T-helper 1 cell treated with Interleukin-12 subunit alpha and Interleukin-12 subunit beta and Interleukin-4 antibody, amounts not matched to agents 30 μg/mL and 1 μg/mL, for 36 hours (primary cell): ENCODE results near the gene P3H4.
"Not testable (repeated sequence)": the region's sequence is repeated elsewhere in the genome, so short reads cannot be mapped to it uniquely, and the experiment has no call there.

ENCODE experiments used
- H3K27ac Mint-ChIP-seq: one replicate; pipeline ENCODE4 v1.8.0; 2021; ENCODE audit warnings: mild to moderate bottlenecking, mixed read lengths
- H3K27me3 Mint-ChIP-seq: one replicate; pipeline ENCODE4 v1.8.0; 2021; ENCODE audit warnings: low read depth, mixed read lengths
- H3K36me3 Mint-ChIP-seq: one replicate; pipeline ENCODE4 v1.8.0; 2021; ENCODE audit warnings: low read depth, mixed read lengths
- H3K4me1 Mint-ChIP-seq: one replicate; pipeline ENCODE4 v1.8.0; 2021; ENCODE audit warnings: low read depth, mixed read lengths
- H3K4me3 Mint-ChIP-seq: one replicate; pipeline ENCODE4 v1.8.0; 2021; ENCODE audit warnings: mild to moderate bottlenecking, moderate library complexity, mixed read lengths
- H3K9me3 Mint-ChIP-seq: one replicate; pipeline ENCODE4 v1.8.0; 2021; ENCODE audit warnings: mixed read lengths

Gene P3H4

GRCh38 chr17:41811549-41812380 lies at the start of gene P3H4:
Gene P3H4, minus strand, starts transcription at chr17:41811949. Its CDS starts 34 bp downstream, at chr17:41811915.
- H3K36me3 Mint-ChIP-seq: no peaks in the 10 kb centered on the region
- H3K27ac Mint-ChIP-seq: peak within 1 kb of the TSS; percentile 60
- no peaks in the 10 kb centered on the region for H3K9me3 Mint-ChIP-seq
- peaks cover 25% of the 10 kb centered on the region for H3K27me3 Mint-ChIP-seq
- peak within 1 kb of the TSS; percentile 89 for H3K4me3 Mint-ChIP-seq
- peaks cover 7% of the 10 kb centered on the region for H3K4me1 Mint-ChIP-seq

- Mint-ChIP-seq H3K9me3 (no peaks in the 10 kb centered on the region), H3K36me3 (peaks cover 2% of the 10 kb centered on the region), H3K4me3 (no peak overlapping the region), H3K27ac (no peak overlapping the region), H3K27me3 (no peaks in the 10 kb centered on the region), H3K4me1 (peaks cover 6% of the 10 kb centered on the region)
Measured at GRCh38 chr17:41860254-41860931, 48.6 kb upstream of the P3H4 start.

DNA sequence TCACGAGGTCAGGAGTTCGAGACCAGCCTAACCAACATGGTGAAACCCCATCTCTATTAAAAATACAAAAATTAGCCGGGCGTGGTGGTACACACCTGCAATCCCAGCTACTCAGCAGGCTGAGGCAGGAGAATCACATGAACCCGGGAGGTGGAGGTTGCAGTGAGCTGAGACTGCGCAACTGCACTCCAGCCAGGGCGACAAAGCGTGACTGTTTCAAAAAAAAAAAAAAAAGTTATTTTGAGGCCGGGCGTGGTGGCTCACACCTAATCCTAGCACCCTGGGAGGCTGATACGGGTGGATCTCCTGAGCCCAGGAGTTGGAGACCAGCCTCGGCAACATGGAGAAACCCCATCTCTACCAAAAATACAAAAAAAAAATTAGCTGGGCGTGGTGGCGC lies 39.6 kb upstream of the P3H4 start:
- not testable (repeated sequence) for H3K27ac Mint-ChIP-seq, H3K4me1 Mint-ChIP-seq, H3K4me3 Mint-ChIP-seq, H3K27me3 Mint-ChIP-seq, H3K9me3 Mint-ChIP-seq
- H3K36me3 Mint-ChIP-seq: peaks cover 20% of the 10 kb centered on the region

DNA sequence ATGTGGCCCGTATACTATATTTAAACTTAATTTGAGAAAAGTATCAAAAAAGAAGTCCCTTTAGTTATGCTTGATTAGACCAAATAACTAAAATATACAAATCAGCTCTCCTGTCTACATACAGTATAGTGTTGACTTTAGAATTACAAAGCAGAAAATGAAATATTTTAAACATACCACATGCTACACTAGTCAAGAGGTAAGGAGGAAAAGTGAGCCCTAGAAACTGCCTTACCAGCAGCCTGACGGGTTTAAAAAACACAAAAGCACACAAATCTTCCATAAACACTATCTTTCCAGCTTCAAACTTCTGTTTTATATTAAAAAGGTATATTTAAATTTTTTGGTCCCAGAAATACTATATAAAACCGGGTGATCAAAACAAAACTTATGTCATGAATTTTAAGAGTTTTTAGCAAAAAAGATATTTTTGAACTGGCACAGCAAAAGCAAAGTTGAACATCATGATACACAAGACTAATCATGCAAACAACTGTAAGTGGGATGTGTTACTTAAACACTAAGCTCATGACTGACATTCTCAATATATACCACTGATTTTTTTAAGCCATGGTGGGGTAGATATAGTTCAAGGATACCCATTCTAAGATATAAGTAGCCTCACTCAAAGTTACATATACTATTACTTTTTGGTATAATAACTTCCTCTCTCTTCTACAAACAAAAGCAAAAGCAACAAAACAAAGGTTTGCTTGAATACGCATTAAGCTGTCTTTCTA lies 37.7 kb upstream of the P3H4 start:
- no peak overlapping the region for H3K4me3 Mint-ChIP-seq
- no peaks in the 10 kb centered on the region for H3K27me3 Mint-ChIP-seq
- no peaks in the 10 kb centered on the region for H3K9me3 Mint-ChIP-seq
- peaks cover 17% of the 10 kb centered on the region for H3K36me3 Mint-ChIP-seq
- H3K27ac Mint-ChIP-seq: no peak overlapping the region
- peaks cover 9% of the 10 kb centered on the region for H3K4me1 Mint-ChIP-seq

- H3K4me3 Mint-ChIP-seq: no peak overlapping the region
- H3K27me3 Mint-ChIP-seq: no peaks in the 10 kb centered on the region
- H3K9me3 Mint-ChIP-seq: no peaks in the 10 kb centered on the region
- peaks cover 9% of the 10 kb centered on the region for H3K4me1 Mint-ChIP-seq
- H3K36me3 Mint-ChIP-seq: peaks cover 11% of the 10 kb centered on the region
- H3K27ac Mint-ChIP-seq: no peak overlapping the region
Measured at GRCh38 chr17:41848788-41849187, 37.0 kb upstream of the P3H4 start.

DNA sequence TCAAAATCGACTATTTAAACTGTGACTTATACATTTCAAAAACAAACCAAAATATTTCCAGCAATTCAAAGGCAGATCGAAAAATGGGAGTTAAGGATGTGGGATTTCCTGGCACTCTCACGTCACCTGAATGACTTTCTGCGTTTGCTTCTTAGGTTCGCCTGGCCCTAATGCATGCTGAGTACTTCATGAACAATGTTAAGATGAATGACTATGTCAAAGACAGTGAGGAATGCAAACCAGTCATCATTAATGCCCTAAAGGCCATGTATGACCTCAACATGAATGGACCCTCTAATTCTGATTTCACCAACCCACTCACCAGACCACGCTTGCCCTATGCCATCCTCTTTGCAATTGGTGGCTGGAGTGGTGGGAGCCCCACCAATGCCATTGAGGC lies 33.2 kb upstream of the P3H4 start:
- Mint-ChIP-seq H3K4me1 (peaks cover 4% of the 10 kb centered on the region), H3K36me3 (no peaks in the 10 kb centered on the region), H3K27ac (no peak overlapping the region), H3K4me3 (no peak overlapping the region), H3K27me3 (no peaks in the 10 kb centered on the region), H3K9me3 (no peaks in the 10 kb centered on the region)

GRCh38 chr17:41840781-41841180 lies 29.0 kb upstream of the P3H4 start:
- H3K4me1 Mint-ChIP-seq, H3K9me3 Mint-ChIP-seq, H3K27ac Mint-ChIP-seq, H3K27me3 Mint-ChIP-seq, H3K36me3 Mint-ChIP-seq, H3K4me3 Mint-ChIP-seq: not testable (repeated sequence)

DNA sequence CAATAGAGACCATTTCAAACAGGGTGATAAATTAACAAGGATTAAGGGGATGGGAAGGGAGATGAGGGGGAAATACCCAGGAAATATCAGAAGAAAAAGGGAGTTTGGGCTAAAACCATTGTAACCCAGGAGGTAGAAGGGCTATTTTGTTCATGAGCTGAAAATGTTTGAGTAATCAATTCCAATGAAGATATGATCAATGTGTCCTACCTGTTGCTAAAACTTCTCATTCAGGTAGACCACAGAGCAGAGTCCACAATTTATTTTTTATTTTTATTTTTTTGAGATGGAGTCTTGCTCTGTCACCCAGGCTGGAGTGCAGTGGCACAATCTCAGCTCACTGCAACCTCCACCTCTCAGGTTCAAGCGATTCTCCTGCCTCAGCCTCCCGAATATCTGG lies 27.7 kb upstream of the P3H4 start:
- not testable (repeated sequence) for H3K36me3 Mint-ChIP-seq, H3K4me3 Mint-ChIP-seq, H3K27me3 Mint-ChIP-seq, H3K9me3 Mint-ChIP-seq, H3K27ac Mint-ChIP-seq
- H3K4me1 Mint-ChIP-seq: peaks cover 11% of the 10 kb centered on the region

DNA sequence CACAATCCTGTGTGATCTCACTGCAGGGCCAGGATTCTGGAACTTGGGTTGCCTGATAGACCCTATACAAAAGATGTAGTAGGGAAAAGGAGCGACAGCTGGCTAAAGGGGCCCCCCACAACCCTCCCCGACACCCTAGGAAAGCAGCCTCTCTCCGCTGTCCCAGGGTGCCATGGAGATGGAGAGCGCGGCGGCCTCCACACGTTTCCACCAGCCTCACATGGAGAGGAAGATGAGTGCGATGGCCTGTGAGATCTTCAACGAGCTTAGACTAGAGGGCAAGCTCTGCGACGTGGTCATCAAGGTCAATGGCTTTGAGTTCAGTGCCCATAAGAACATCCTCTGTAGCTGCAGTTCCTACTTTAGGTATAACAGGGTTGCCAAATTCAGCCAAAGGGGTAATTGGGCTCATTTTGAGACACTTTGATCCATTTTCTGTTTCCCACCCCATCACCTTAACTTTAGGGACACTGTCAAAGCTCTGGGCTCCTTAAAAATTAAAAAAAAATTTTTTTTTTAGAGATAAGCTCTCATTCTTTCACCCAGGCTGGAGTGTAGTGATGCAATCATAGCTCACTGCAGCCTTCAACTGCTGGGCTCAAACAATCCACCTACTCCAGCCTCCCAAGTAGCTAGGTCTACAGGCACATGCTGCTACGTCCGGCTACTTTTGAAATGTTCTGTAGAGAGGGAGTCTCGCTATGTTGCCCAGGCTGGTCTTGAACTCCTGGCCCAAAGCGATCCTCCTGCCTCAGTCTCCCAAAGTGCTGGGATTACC lies 26.2 kb upstream of the P3H4 start, which contains the start of gene KLHL10:
Gene KLHL10 (plus strand): TSS at position 65 of the 778 bp plus-strand sequence. CDS start 108 bp downstream, at position 173.
- H3K9me3 Mint-ChIP-seq: no peaks in the 10 kb centered on the region
- H3K27ac Mint-ChIP-seq: no peak within 1 kb of the TSS
- H3K27me3 Mint-ChIP-seq: peaks cover 5% of the 10 kb centered on the region
- H3K36me3 Mint-ChIP-seq: no peaks in the 10 kb centered on the region
- H3K4me3 Mint-ChIP-seq: peak within 1 kb of the TSS; percentile 73
- peaks cover 11% of the 10 kb centered on the region for H3K4me1 Mint-ChIP-seq

DNA sequence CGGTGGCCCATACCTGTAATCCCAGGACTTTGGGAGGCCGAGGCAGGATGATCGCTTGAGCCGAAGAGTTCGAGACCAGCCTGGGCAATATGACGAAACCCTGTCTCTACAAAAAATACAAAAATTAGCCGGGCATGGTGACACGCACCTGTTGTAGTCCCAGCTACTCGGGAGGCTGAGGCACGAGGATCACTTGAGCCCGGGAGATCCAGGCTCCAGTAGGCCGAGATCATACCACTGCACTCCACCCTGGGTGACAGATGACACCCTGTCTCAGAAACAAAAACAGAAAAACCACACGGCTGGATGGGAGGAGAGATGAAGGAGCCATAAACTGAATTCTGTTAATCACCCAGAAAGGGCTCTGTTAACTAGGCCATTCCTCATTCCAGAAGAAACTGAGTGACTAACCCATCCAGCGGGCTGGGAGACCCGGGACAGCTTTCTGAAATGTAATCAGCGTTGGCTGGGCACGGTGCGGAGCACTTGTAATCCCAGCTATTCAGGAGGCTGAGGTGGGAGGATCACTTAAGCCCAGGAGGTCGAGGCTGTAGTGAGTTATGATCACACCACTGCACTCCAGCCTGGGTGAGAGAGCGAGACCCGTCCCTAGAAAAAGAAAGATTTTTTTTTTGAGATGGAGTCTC lies 24.9 kb upstream of the P3H4 start:
- H3K27ac Mint-ChIP-seq: no peak overlapping the region
- H3K4me1 Mint-ChIP-seq: peaks cover 11% of the 10 kb centered on the region
- no peaks in the 10 kb centered on the region for H3K9me3 Mint-ChIP-seq
- H3K4me3 Mint-ChIP-seq: peak overlapping the region; percentile 73
- peaks cover 5% of the 10 kb centered on the region for H3K27me3 Mint-ChIP-seq
- peaks cover 3% of the 10 kb centered on the region for H3K36me3 Mint-ChIP-seq

DNA sequence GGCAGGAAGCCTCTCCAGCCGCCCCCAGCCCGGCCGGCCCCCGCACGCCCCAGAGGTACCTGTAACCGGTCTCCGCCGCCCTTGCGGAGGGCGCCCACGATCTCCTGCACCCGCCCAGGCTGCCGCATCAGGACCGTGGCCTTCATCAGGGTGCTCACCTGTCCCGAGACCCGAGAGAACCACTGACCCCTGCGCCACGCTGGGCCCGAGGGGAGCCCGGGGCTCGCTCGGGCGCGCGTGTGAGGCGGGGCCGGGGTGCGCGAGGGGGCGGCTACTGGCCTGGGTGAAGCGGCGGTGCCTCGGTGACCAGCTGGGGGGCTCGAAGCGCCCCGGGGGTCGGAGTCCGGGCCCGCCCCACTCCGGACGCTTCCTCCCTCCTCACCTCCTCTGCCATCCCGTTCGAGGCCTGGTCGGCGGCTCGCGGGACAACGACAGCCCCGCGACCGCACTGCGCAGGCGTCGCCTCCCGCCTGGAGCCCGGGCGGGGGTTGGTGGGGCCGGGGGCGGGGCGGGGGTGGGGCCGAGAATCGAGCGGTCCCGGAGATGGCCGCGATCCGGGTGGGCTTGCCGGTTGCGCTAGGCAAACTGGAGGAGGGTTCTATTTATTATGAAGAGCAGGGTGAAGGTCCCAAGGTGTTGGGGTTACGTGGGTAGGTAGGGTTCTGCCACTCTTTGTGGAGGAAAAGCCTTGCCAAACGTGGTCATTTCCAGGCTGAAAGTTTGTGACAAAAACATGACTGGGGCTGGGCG lies 24.2 kb upstream of the P3H4 start, which contains the start of gene NT5C3B:
Gene NT5C3B (minus strand): TSS at position 433 of the 750 bp plus-strand sequence. CDS start 39 bp downstream, at position 394.
- H3K4me1 Mint-ChIP-seq: peaks cover 11% of the 10 kb centered on the region
- peak within 1 kb of the TSS; percentile 81 for H3K4me3 Mint-ChIP-seq
- H3K27me3 Mint-ChIP-seq: peaks cover 5% of the 10 kb centered on the region
- H3K36me3 Mint-ChIP-seq: peaks cover 6% of the 10 kb centered on the region
- no peak within 1 kb of the TSS for H3K27ac Mint-ChIP-seq
- H3K9me3 Mint-ChIP-seq: no peaks in the 10 kb centered on the region

DNA sequence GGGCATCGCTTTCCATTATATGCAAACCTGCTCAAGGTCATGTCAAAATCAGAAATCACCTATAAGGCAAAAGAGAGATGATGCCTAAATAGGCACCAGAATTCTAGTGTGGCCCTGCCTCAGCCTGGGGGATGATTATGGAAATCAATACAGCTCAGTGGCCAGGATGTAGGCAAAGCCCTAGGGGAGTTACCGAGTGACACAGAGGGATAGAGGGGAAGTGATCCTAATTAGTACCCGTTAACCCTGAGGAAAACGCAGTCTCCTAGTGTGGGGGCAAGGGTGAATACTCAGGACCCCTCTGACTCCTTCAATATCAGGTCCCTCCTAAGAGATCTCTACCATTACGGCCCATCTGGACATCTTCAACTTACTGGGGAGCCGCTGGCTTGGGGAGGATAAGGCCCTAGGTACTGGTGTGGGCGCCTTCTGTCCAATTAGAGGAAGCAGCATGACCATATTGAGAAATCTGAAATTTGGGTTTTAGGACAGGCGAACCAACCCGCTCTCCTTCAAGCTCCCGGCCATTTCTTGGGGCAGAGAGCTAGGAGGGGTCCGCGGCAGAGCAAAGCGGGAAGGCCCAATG lies 23.6 kb upstream of the P3H4 start:
- Mint-ChIP-seq H3K4me1 (peaks cover 11% of the 10 kb centered on the region), H3K9me3 (no peaks in the 10 kb centered on the region), H3K27me3 (peaks cover 5% of the 10 kb centered on the region), H3K4me3 (peak overlapping the region; percentile 81), H3K27ac (no peak overlapping the region), H3K36me3 (peaks cover 6% of the 10 kb centered on the region)

- H3K27me3 Mint-ChIP-seq, H3K36me3 Mint-ChIP-seq, H3K9me3 Mint-ChIP-seq: not testable (repeated sequence)
Measured at GRCh38 chr17:41829961-41830360, 18.2 kb upstream of the P3H4 start.

More at GRCh38 chr17:41829961-41830360, 18.2 kb upstream of the P3H4 start:
- not testable (repeated sequence) for H3K4me1 Mint-ChIP-seq, H3K27ac Mint-ChIP-seq, H3K4me3 Mint-ChIP-seq
